Esophagus squamous epithelium (tissue), 4 donors: ENCODE measurements around the gene SLC26A2.

Source experiments
- POLR2A ChIP-seq, 4 donors: fragments of 450-650 bp; IDR thresholded peaks; one replicate each; pipeline ENCODE4 v1.6.1; 2017; ENCODE audit warnings: antibody characterized with exemption in 4 of 4, mild to moderate bottlenecking in 4 of 4, moderate library complexity in 3 of 4
- TF ChIP-seq, protein P1 (sequence below), 6 experiments: fragments of 450-650 bp in 4 of 6; fragments of 200-600 bp in 2 of 6; sonication (generic) in 2 of 6; IDR thresholded peaks; one replicate each; pipeline ENCODE4 v1.5.1; 2016 to 2019; ENCODE audit warnings: antibody characterized with exemption in 6 of 6, mild to moderate bottlenecking in 4 of 6, moderate library complexity in 4 of 6

DNA sequence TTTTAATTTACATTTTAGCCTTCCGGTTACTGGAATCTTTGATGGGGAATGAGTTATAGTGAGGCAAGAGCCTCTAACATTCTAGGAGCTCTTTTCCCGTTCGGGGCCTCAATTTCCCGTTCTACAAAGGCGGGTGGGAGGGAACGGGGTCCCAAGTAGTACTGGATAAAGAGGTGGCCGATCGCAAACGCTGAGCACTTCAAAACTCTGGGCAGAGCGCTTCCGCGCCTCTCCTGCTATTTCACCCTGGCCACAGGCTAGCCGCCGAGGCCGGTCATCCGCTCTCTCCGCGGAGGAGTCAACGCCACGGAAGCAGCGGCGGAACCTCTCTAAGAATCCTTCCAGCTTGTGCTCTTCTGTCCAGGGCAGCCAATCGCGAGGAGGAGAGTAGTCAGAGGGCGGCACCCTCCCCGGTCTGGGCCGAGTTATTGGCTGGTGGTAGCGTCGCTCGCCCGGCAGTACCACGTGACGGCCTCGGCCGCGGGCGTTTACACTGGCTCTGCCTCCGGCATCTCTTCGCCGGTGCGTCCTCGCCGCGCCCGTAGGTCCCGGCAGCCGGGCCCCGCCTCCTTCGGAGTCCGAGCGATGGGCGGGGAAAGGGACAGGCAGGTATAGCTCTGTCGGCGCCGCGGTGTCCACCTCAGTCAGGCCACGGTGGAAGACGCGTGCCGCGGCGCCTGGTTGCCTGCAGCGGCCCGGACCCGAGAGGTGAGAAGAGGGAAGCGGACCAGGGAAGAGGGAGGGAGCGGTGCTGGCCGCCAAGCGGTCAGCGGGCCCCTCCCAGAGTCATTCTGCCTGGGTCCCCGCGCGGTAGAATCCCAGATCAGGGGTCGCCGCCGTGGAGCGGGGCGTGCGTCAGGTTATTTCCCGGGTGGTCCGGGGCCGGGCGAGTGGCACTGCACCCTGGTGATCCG, at the start of gene SLC26A2:
- TF ChIP-seq, protein P1, sequence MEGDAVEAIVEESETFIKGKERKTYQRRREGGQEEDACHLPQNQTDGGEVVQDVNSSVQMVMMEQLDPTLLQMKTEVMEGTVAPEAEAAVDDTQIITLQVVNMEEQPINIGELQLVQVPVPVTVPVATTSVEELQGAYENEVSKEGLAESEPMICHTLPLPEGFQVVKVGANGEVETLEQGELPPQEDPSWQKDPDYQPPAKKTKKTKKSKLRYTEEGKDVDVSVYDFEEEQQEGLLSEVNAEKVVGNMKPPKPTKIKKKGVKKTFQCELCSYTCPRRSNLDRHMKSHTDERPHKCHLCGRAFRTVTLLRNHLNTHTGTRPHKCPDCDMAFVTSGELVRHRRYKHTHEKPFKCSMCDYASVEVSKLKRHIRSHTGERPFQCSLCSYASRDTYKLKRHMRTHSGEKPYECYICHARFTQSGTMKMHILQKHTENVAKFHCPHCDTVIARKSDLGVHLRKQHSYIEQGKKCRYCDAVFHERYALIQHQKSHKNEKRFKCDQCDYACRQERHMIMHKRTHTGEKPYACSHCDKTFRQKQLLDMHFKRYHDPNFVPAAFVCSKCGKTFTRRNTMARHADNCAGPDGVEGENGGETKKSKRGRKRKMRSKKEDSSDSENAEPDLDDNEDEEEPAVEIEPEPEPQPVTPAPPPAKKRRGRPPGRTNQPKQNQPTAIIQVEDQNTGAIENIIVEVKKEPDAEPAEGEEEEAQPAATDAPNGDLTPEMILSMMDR (IDR thresholded peaks at IDR 0.05) = no peak
- TF ChIP-seq POLR2A (IDR thresholded peaks at IDR 0.05) = peak in 3 of 4 donors; percentile 78 to 93 (median 93)
